ENCODE results near the gene ENPP6.

DNA sequence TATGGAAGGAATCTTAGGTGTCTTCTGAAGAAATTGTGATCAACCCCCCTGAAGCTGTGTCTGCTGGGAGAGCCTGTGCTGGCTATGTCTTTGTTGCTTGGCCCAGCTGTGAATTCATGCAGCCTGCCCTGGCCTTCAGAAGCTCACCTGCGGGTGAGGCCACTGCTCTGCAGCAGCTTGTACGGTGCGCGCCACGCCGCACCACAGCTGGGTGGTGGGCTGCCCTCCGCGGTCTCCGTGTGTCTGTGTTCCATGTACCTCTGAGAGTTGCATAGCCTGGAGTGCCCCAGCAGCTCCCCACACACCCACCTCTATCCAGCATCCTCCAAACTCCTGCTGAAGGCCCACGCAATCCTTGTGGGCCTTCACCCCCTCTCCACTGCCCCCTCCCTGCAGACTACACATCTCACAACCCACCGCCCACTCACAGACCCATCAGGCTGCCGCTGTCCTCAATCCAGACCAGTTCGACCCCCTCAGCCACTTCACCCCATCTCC is 65.6 kb downstream of the ENPP6 start:
- TF ChIP-seq, protein P1, sequence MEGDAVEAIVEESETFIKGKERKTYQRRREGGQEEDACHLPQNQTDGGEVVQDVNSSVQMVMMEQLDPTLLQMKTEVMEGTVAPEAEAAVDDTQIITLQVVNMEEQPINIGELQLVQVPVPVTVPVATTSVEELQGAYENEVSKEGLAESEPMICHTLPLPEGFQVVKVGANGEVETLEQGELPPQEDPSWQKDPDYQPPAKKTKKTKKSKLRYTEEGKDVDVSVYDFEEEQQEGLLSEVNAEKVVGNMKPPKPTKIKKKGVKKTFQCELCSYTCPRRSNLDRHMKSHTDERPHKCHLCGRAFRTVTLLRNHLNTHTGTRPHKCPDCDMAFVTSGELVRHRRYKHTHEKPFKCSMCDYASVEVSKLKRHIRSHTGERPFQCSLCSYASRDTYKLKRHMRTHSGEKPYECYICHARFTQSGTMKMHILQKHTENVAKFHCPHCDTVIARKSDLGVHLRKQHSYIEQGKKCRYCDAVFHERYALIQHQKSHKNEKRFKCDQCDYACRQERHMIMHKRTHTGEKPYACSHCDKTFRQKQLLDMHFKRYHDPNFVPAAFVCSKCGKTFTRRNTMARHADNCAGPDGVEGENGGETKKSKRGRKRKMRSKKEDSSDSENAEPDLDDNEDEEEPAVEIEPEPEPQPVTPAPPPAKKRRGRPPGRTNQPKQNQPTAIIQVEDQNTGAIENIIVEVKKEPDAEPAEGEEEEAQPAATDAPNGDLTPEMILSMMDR (IDR thresholded peaks at IDR 0.05) = no peak
- TF ChIP-seq EZH2 (IDR thresholded peaks at IDR 0.05; ENCODE audit: borderline replicate concordance, insufficient read depth, low read depth, low read length, poor library complexity, severe bottlenecking) = no peak
